NCI-H128 (cell line): ENCODE results near the gene PIPOX.
"Not testable (repeated sequence)": the region's sequence is repeated elsewhere in the genome, so short reads cannot be mapped to it uniquely, and the experiment has no call there.

ENCODE experiments used
- DNase-seq: peaks from one replicate; lab custom pipeline; 2025; ENCODE audit not compliant: unreplicated experiment; lab: John Stamatoyannopoulos, UW

PIPOX gene

GRCh38 chr17:29073045-29073444, 30.1 kb downstream of the PIPOX start:
- DNase-seq, result no peak

DNA sequence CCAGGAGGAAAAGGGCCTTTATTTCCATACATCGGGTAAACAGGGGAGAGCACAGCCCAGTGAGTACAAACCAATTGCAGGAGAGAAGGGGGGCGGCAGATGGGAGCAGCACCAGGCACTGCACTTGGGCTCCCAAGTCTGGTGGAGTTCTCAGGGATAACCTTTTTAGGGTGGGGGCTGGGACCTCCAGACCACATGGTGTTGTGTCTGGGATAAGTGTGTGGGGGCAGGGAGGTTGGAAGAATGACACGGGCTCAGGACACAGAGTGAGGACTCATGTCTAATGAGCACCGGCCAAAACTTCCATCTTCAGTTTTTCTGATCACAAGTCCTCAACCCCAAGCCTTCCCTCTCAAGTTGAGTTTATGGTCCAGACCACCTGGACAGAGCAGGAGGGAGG, 30.6 kb downstream of the PIPOX start:
- DNase-seq, result no peak

GRCh38 chr17:29074488-29074887, 31.5 kb downstream of the PIPOX start:
- no peak for DNase-seq

- no peak for DNase-seq
Measured at GRCh38 chr17:29076087-29076486, 33.1 kb downstream of the PIPOX start.

GRCh38 chr17:29076722-29077121, 33.8 kb downstream of the PIPOX start:
- no peak for DNase-seq

- no peak for DNase-seq
Measured at GRCh38 chr17:29077320-29077719, 34.4 kb downstream of the PIPOX start.

DNA sequence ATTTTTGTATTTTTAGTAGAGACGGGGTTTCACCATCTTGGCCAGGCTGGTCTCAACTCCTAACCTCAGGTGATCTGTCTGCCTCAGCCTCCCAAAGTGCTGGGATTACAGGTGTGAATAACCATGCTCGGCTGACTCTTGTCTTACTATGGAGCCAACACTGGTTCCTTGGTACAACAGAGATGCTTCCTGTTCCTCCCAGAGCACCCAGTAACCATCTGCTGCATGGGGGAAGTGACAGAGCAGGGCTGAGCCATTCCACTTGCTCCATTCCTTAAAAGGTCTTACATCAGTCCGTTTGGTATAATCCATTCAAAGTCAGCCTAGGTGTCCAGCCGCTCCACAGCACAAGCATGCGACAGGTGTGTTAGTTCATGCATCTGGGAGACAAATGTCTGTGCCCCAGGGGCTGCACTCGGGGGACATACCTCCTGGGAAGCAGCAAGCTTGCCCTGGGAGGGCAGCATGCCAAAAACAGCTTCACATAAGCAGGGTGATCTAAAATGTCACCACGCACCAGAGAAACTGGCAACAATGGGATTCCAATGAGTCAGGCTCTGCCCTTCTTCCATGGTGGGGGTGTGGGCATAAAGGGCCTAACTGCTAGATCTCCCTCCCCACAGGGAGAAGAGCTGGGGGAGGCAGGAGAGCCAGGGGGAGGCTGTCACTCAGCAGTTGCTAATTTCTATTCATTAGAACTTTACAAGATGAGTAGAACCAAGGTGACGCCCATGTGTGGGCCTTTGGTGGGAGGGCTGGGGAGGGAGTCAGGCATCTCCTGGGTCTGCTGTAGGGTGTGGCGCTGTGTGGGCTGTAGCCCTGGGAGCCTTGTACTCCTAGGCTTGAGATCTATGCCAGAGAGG, 35.5 kb downstream of the PIPOX start:
- no peak for DNase-seq

GRCh38 chr17:29079433-29079832, 36.5 kb downstream of the PIPOX start:
- DNase-seq, result no peak

DNA sequence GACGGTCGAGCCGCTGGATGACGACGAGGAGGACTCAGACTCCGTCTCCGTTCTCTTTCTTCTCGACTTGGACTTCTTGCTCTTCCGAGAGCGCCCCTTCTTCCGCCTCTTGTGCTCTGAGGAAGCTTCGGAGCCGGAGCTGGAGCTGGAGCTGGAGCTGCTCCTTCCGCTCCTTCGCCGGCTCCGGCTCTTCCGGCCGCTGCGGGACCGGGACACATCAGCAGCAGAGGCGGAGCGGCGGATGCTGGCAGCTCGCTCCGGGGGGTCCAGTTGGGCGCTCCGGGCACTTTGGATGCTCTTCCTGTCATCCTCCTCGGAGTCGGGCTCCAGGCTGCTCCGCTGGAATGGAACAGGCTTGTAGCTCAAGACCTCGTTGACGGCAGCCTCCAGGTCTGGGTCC, 36.9 kb downstream of the PIPOX start:
- DNase-seq, result no peak

GRCh38 chr17:29080323-29080722, 37.4 kb downstream of the PIPOX start:
- DNase-seq, result no peak

DNA sequence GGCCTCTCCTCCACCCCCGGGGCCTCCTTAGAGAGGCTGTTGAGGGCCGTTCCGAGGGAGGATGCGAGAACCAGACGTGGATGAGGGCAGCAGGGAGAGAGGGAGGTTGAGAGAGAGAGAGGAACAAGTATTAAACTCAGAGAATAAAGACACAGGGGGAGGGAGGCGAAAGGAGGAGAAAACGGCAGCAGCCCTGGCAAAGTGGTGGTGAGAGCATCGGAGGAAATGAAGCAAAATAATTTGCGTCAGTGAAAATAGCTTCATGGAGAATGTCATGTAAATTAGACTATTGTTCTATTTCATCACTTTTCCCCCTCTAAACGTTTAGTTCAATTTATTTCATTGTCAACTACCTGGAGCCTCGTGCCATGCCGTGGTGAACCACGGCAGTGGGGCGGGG, 38.0 kb downstream of the PIPOX start:
- DNase-seq, result no peak

GRCh38 chr17:29084541-29085146, 41.7 kb downstream of the PIPOX start:
- peak; percentile 15 for DNase-seq

DNA sequence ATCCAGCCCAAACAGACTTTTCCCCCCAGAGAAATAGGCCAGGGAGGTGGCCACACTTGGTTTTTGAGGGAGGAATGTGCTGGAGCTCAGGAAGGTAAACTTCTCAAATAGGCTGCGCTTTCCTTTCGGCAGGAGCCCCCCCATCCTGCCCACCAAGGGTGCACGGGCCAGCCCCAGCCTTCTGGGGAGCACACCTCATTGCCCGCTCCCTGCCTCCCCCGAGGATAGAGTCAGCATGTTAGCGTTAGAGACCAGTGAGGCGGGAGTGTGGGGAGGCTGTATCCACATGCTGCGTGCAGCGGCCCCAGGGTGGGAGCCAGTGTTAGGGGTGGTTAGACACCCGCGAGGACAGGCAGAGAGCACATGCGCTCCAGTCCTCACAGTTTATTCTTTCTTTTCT, 42.3 kb downstream of the PIPOX start:
- DNase-seq, result no peak

GRCh38 chr17:29086628-29087332, 43.8 kb downstream of the PIPOX start:
- no peak for DNase-seq

DNA sequence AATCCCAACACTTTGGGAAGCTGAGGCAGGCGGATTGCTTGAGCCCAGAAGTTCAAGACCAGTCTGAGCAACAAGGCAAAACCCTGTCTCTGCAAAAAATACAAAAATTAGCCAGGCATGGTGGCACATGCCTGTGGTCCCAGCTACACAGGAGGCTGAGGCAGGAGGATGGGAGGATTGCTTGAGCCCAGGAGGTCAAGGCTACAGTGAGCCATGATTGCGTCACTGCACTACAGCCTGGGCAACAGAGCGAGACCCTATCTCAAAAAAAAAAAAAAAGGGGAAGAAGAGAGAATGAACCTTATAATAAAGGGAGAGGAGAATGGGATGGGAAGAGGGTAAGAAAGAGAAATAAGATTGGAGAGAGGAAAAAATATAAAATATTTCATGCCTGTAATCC, 45.8 kb downstream of the PIPOX start:
- not testable (repeated sequence) for DNase-seq

- no peak for DNase-seq
Measured at GRCh38 chr17:29089601-29090044, 46.7 kb downstream of the PIPOX start.

GRCh38 chr17:29090108-29090507, 47.2 kb downstream of the PIPOX start:
- no peak for DNase-seq

- DNase-seq, result no peak
Measured at GRCh38 chr17:29090750-29091605, 48.0 kb downstream of the PIPOX start.

GRCh38 chr17:29091606-29092289, 48.8 kb downstream of the PIPOX start:
- DNase-seq, result no peak

DNA sequence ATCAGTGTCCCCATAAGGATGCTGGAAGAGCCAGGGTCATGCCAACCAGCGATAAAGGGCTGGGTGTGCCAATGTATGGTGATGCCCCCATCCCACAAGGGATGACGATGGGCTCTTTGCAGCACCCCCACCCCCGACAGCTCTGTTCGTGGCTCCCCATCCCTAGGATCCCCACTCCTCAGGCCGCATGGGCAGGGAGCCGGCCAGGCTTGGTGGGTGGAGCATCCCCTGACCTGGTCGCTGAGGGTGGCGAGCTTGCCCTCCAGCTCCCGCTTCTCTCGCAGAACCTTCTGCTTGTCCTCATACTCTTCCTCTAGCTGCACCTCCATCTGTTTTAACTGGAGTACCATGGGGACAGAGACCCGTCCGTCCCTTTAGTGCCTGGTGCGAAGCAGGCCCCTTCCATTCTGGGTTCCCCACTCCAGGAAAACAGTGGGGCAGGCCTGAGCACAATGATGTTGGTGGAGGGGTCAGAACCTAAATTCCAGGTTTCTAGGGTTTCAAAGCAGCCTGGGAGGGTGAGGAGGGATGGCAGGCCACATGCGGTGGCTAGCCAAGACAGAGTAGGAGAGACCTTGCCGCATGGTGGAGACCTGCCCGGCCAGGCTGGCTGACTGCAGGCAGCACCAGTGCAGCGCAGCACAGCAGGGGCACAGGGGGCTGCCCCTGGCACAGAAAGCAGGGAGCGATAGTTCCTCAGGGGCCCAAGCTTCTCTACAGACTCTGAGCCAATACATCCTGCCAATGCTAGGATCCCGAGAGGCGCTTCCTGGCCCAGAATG, 50.3 kb downstream of the PIPOX start:
- no peak for DNase-seq
